ENCODE measurements around the gene CDC27.

The CDC27 gene

GRCh38 chr17:47209499-47209898 is 20.4 kb upstream of the CDC27 start:
- DNase-seq (ENCODE audit: insufficient read length, low spot score): no peak
- no peak for FAIRE-seq
- TF ChIP-seq PAX5 (IDR thresholded peaks at IDR 0.05; ENCODE audit: insufficient read depth, low read length, severe bottlenecking): no peak
- no peak for TF ChIP-seq POLR2A (IDR thresholded peaks at IDR 0.05; ENCODE audit: low read depth, low read length)
- no peak for TF ChIP-seq POU2F2 (IDR thresholded peaks at IDR 0.05; ENCODE audit: low read depth, low read length)
- no peak for TF ChIP-seq POLR2AphosphoS5 (IDR thresholded peaks at IDR 0.05; ENCODE audit: low read depth, low read length)
- TF ChIP-seq TAF1 (IDR thresholded peaks at IDR 0.05; ENCODE audit: low read depth, low read length): no peak
- TF ChIP-seq SPI1 (IDR thresholded peaks at IDR 0.05; ENCODE audit: low read depth, low read length): no peak

- FAIRE-seq (no peak), DNase-seq (ENCODE audit: insufficient read length, low spot score) (no peak)
These were observed 19.8 kb upstream of the CDC27 start, which contains the start of gene MYL4 for GRCh38 chr17:47208744-47209488. Gene MYL4, plus strand, starts transcription at chr17:47209348. Its CDS starts 75 bp downstream, at chr17:47209423.

DNA sequence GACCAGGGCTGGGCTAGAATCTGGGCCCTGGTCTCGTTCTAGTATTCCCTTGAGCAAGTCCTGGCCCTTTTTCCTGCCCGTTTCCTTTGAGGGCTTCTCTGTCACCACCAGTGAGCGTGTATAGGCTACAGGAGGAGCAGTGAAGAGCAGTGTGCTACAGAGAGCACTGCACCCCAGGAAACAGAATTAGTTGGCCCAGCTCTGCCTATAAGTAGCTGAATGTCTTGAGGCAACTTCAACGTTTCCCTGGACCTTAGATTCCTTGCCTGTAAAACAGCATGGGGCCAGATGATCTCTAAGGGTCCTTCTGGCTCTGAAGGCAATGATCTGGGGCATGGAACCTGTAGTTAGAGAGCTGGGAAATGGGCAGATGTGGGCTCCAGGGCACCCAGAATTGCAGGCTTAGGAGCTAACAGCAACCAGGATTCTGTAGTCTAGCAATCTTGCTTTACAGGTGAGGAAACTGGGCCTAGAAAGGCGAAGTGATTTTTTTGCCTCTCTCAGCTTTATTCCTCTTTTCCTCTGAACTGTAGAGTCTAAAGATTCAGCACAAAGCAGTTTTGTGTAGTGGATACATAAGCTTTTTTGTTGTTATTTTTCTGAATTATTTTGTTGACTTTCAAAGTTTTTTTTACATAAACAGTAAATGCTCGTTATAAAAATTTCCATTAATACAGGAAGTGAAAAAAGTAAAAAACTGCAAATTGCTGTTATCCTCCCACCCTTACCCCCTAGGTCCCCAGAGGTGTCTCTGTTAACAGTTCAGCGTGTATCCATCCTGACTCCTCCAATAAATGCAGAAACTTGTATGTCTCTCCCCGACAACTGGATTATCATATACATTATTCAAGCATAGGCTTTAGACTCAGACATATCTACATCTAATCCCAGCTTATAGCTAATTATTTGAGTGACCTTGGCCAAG is 18.3 kb upstream of the CDC27 start:
- no peak for FAIRE-seq
- DNase-seq (ENCODE audit: insufficient read length, low spot score): no peak
- TF ChIP-seq POU2F2 (IDR thresholded peaks at IDR 0.05; ENCODE audit: low read depth, low read length) (no peak), SPI1 (IDR thresholded peaks at IDR 0.05; ENCODE audit: low read depth, low read length) (peak; percentile 64)

More at GRCh38 chr17:47208744-47209488, 19.8 kb upstream of the CDC27 start, which contains the start of gene MYL4:
- TF ChIP-seq POLR2AphosphoS5 (IDR thresholded peaks at IDR 0.05; ENCODE audit: low read depth, low read length): no peak
- TF ChIP-seq TAF1 (IDR thresholded peaks at IDR 0.05; ENCODE audit: low read depth, low read length): no peak
- no peak for TF ChIP-seq PAX5 (IDR thresholded peaks at IDR 0.05; ENCODE audit: insufficient read depth, low read length, severe bottlenecking)
- no peak for TF ChIP-seq POLR2A (IDR thresholded peaks at IDR 0.05; ENCODE audit: low read depth, low read length)
- TF ChIP-seq POU2F2 (IDR thresholded peaks at IDR 0.05; ENCODE audit: low read depth, low read length): no peak
- TF ChIP-seq SPI1 (IDR thresholded peaks at IDR 0.05; ENCODE audit: low read depth, low read length): no peak

DNA sequence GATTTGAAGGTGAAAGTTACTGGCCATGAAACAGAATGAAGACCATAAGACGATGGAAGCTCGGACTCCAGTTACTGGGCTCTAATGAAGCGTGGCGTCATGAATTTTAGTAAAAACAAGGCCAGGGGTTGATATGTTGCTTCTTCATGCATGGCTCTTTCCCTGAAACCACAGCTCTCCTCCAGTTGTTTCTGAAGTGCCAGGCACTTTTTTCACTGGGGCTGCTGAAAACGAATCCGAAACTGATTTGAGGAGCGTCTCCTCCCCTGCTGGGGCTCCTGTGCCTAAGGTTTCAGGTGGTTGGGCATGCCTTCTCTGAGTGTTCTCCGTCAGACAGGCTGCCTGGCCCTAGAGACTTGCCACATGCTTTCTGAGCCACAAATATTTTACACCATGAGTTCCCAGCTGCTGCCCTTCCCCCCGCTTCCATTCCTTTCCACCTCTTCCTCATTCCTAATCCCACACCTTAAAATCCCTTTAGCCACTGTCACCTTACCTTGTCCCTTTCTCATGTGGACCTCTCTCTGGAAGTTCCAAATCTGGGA is 16.4 kb upstream of the CDC27 start:
- peak; percentile 85 for FAIRE-seq

GRCh38 chr17:47204722-47205418 is 15.8 kb upstream of the CDC27 start:
- no peak for DNase-seq (ENCODE audit: insufficient read length, low spot score)
- peak; percentile 74 for FAIRE-seq
- TF ChIP-seq TAF1 (IDR thresholded peaks at IDR 0.05; ENCODE audit: low read depth, low read length): peak; percentile 31; the same call in 1 of the 2 replicates
- TF ChIP-seq POLR2A (IDR thresholded peaks at IDR 0.05; ENCODE audit: low read depth, low read length): 0 out of 2 replicates have a peak, but pooled peaks have one; percentile 50
- no peak for TF ChIP-seq POU2F2 (IDR thresholded peaks at IDR 0.05; ENCODE audit: low read depth, low read length)
- peak; percentile 41; the same call in 1 of the 2 replicates for TF ChIP-seq POLR2AphosphoS5 (IDR thresholded peaks at IDR 0.05; ENCODE audit: low read depth, low read length)
- TF ChIP-seq PAX5 (IDR thresholded peaks at IDR 0.05; ENCODE audit: insufficient read depth, low read length, severe bottlenecking): no peak
- peak; percentile 80 for TF ChIP-seq SPI1 (IDR thresholded peaks at IDR 0.05; ENCODE audit: low read depth, low read length)

More for the DNA sequence above, 16.4 kb upstream of the CDC27 start:
- DNase-seq (ENCODE audit: insufficient read length, low spot score): no peak
- peak; percentile 5 for TF ChIP-seq PAX5 (IDR thresholded peaks at IDR 0.05; ENCODE audit: insufficient read depth, low read length, severe bottlenecking)
- no peak for TF ChIP-seq POU2F2 (IDR thresholded peaks at IDR 0.05; ENCODE audit: low read depth, low read length)

DNA sequence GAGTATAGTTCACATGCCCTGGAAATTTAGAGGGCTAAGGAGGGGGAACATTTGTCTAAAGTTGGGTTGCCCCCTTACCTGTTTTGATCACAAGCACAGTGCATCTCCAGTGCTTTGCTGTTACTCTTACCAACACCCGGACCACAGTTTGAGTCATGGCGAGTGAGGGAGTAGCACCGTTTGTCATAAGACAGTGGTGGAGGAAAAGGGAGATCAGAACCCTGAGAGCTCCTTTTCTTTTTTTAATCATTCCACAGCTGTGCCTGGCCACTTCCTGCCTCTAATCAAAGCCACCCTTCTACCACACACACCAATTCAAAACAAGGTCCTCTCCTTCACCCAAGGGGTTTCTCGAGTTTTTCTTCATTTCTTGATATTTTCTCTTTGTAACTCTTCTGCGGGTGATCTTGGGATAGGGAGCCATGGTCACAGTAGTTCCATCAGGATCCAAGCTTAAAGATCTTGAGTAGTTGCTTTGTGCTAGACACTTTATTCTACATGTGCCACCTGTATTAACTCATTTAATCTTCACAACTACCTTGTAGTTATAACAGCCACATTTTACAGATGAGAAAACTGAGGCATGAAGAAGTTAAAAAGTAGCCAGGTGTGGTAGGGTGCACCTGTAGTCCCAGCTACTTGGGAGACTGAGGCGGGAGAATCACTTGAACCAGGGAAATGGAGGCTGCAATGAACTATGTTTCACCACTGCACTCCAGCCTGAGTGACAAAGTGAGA is 15.1 kb upstream of the CDC27 start:
- FAIRE-seq (peak; percentile 72), DNase-seq (ENCODE audit: insufficient read length, low spot score) (no peak)
- TF ChIP-seq POLR2A (IDR thresholded peaks at IDR 0.05; ENCODE audit: low read depth, low read length) (no peak), PAX5 (IDR thresholded peaks at IDR 0.05; ENCODE audit: insufficient read depth, low read length, severe bottlenecking) (no peak), SPI1 (IDR thresholded peaks at IDR 0.05; ENCODE audit: low read depth, low read length) (no peak), POLR2AphosphoS5 (IDR thresholded peaks at IDR 0.05; ENCODE audit: low read depth, low read length) (no peak), POU2F2 (IDR thresholded peaks at IDR 0.05; ENCODE audit: low read depth, low read length) (no peak), TAF1 (IDR thresholded peaks at IDR 0.05; ENCODE audit: low read depth, low read length) (no peak)

- DNase-seq (ENCODE audit: insufficient read length, low spot score) (no peak), FAIRE-seq (no peak)
- TF ChIP-seq POU2F2 (IDR thresholded peaks at IDR 0.05; ENCODE audit: low read depth, low read length): no peak
- TF ChIP-seq POLR2A (IDR thresholded peaks at IDR 0.05; ENCODE audit: low read depth, low read length): no peak
These were observed 12.1 kb upstream of the CDC27 start for GRCh38 chr17:47201166-47201565.

- no peak for TF ChIP-seq PAX5 (IDR thresholded peaks at IDR 0.05; ENCODE audit: insufficient read depth, low read length, severe bottlenecking)
- TF ChIP-seq POU2F2 (IDR thresholded peaks at IDR 0.05; ENCODE audit: low read depth, low read length): no peak
- TF ChIP-seq POLR2A (IDR thresholded peaks at IDR 0.05; ENCODE audit: low read depth, low read length): no peak
- no peak for TF ChIP-seq TAF1 (IDR thresholded peaks at IDR 0.05; ENCODE audit: low read depth, low read length)
- TF ChIP-seq POLR2AphosphoS5 (IDR thresholded peaks at IDR 0.05; ENCODE audit: low read depth, low read length): no peak
- TF ChIP-seq SPI1 (IDR thresholded peaks at IDR 0.05; ENCODE audit: low read depth, low read length): no peak
- DNase-seq (ENCODE audit: insufficient read length, low spot score): no peak
- FAIRE-seq: no peak
These were observed 11.2 kb upstream of the CDC27 start for GRCh38 chr17:47200325-47200664.

Data from GM12891 (cell line).